ENCODE measurements around the gene MSH5. TPM values are rescaled to one million over a fixed set of nuclear protein-coding genes. Genes with fewer than 3 reads are reported as not detected.

The MSH5 gene
- total and polyA plus RNA-seq, 2 of the 13 experiments (the other 11 are each of a cell fraction or from before 2014, with no cell fraction given), result 10.2 to 38.7 TPM

DNA sequence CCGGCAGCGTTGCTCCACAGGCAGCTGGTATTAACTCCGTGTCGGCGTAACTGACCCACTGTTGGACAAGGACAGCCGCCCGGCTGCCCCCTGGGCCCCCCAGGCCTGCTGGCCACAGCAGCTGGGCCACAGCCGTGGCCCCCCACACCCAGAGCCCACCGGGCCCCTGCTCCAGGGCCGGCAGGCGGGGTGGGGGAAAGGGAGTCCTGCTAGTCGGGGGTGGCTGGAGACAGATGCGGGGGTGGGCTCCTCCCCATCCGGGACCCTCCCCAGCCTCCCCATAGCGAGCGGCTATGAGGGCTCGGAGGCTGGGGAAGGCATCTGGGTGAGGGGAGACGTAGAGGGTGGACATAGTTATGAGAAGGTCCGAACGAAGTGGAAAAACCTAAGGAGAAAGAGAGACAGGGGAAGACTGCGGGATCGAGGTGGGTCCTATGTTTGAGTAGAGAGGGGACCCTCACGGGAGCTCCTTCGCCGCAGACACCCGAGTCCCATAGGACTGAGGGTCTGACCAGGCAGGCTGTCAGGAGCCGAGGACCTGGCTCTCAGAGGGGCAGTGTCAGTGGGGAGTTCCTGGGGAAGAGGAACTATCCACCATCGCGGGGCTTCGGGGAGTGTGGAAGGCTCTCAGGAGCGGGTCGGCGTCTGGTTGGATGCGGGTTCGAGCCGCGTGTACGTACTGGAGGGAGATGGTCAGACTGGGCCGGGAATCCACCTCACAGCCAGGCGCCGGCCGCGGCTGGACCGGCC, 55.2 kb downstream of the MSH5 start (continued):
- 0 out of 2 replicates have a peak, but pooled peaks have one; percentile 21 for TF ChIP-seq ZFP41 (CRISPR knock-in tag; IDR thresholded peaks at IDR 0.05; ENCODE audit: borderline replicate concordance)
- TF ChIP-seq ZNF547 (CRISPR knock-in tag; IDR thresholded peaks at IDR 0.05), result 0 out of 2 replicates have a peak, but pooled peaks have one; percentile 45
- TF ChIP-seq MTF2 (CRISPR knock-in tag; IDR thresholded peaks at IDR 0.05; ENCODE audit: borderline replicate concordance), result no peak
- TF ChIP-seq, protein P1, sequence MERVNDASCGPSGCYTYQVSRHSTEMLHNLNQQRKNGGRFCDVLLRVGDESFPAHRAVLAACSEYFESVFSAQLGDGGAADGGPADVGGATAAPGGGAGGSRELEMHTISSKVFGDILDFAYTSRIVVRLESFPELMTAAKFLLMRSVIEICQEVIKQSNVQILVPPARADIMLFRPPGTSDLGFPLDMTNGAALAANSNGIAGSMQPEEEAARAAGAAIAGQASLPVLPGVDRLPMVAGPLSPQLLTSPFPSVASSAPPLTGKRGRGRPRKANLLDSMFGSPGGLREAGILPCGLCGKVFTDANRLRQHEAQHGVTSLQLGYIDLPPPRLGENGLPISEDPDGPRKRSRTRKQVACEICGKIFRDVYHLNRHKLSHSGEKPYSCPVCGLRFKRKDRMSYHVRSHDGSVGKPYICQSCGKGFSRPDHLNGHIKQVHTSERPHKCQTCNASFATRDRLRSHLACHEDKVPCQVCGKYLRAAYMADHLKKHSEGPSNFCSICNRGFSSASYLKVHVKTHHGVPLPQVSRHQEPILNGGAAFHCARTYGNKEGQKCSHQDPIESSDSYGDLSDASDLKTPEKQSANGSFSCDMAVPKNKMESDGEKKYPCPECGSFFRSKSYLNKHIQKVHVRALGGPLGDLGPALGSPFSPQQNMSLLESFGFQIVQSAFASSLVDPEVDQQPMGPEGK (CRISPR knock-in tag; IDR thresholded peaks at IDR 0.05), result peak; percentile 93
- no peak for TF ChIP-seq ZNF776 (CRISPR knock-in tag; IDR thresholded peaks at IDR 0.05)
- 0 out of 2 replicates have a peak, but pooled peaks have one; percentile 41 for TF ChIP-seq KMT2B (CRISPR knock-in tag; IDR thresholded peaks at IDR 0.05)
- TF ChIP-seq ZNF790 (CRISPR knock-in tag; IDR thresholded peaks at IDR 0.05; ENCODE audit: borderline replicate concordance), result peak; percentile 22; the same call in 1 of the 2 replicates
- 0 out of 2 replicates have a peak, but pooled peaks have one; percentile 23 for TF ChIP-seq TSC22D2 (CRISPR knock-in tag; IDR thresholded peaks at IDR 0.05; ENCODE audit: borderline replicate concordance)
- no peak for TF ChIP-seq ZNF562 (CRISPR knock-in tag; IDR thresholded peaks at IDR 0.05; ENCODE audit: borderline replicate concordance)
- TF ChIP-seq MAFG (CRISPR knock-in tag; IDR thresholded peaks at IDR 0.05), result no peak
- 0 out of 2 replicates have a peak, but pooled peaks have one; percentile 20 for TF ChIP-seq ZNF619 (CRISPR knock-in tag; IDR thresholded peaks at IDR 0.05)
- TF ChIP-seq, protein P2, sequence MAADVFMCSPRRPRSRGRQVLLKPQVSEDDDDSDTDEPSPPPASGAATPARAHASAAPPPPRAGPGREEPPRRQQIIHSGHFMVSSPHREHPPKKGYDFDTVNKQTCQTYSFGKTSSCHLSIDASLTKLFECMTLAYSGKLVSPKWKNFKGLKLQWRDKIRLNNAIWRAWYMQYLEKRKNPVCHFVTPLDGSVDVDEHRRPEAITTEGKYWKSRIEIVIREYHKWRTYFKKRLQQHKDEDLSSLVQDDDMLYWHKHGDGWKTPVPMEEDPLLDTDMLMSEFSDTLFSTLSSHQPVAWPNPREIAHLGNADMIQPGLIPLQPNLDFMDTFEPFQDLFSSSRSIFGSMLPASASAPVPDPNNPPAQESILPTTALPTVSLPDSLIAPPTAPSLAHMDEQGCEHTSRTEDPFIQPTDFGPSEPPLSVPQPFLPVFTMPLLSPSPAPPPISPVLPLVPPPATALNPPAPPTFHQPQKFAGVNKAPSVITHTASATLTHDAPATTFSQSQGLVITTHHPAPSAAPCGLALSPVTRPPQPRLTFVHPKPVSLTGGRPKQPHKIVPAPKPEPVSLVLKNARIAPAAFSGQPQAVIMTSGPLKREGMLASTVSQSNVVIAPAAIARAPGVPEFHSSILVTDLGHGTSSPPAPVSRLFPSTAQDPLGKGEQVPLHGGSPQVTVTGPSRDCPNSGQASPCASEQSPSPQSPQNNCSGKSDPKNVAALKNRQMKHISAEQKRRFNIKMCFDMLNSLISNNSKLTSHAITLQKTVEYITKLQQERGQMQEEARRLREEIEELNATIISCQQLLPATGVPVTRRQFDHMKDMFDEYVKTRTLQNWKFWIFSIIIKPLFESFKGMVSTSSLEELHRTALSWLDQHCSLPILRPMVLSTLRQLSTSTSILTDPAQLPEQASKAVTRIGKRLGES (CRISPR knock-in tag; IDR thresholded peaks at IDR 0.05; ENCODE audit: borderline replicate concordance), result no peak
- no peak for TF ChIP-seq NR2C2 (CRISPR knock-in tag; IDR thresholded peaks at IDR 0.05; ENCODE audit: borderline replicate concordance)
- no peak for TF ChIP-seq REXO4 (CRISPR knock-in tag; IDR thresholded peaks at IDR 0.05; ENCODE audit: borderline replicate concordance)
- TF ChIP-seq, protein P3, sequence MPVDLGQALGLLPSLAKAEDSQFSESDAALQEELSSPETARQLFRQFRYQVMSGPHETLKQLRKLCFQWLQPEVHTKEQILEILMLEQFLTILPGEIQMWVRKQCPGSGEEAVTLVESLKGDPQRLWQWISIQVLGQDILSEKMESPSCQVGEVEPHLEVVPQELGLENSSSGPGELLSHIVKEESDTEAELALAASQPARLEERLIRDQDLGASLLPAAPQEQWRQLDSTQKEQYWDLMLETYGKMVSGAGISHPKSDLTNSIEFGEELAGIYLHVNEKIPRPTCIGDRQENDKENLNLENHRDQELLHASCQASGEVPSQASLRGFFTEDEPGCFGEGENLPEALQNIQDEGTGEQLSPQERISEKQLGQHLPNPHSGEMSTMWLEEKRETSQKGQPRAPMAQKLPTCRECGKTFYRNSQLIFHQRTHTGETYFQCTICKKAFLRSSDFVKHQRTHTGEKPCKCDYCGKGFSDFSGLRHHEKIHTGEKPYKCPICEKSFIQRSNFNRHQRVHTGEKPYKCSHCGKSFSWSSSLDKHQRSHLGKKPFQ (CRISPR knock-in tag; IDR thresholded peaks at IDR 0.05; ENCODE audit: insufficient replicate concordance), result peak; percentile 9
- no peak; the same call in 1 of the 2 replicates for TF ChIP-seq BCL6 (CRISPR knock-in tag; IDR thresholded peaks at IDR 0.05)
- no peak for TF ChIP-seq NCOA1 (CRISPR knock-in tag; IDR thresholded peaks at IDR 0.05)
- TF ChIP-seq JUNB (CRISPR knock-in tag; IDR thresholded peaks at IDR 0.05; ENCODE audit: borderline replicate concordance), result no peak
- TF ChIP-seq ZFP36L1 (CRISPR knock-in tag; IDR thresholded peaks at IDR 0.05), result 0 out of 2 replicates have a peak, but pooled peaks have one; percentile 44
- no peak for TF ChIP-seq ZFYVE20 (CRISPR knock-in tag; IDR thresholded peaks at IDR 0.05; ENCODE audit: borderline replicate concordance, low read depth)
- TF ChIP-seq FOSL2 (CRISPR knock-in tag; IDR thresholded peaks at IDR 0.05), result no peak
- TF ChIP-seq ISL2 (CRISPR knock-in tag; IDR thresholded peaks at IDR 0.05), result no peak
- TF ChIP-seq ZNF124 (CRISPR knock-in tag; IDR thresholded peaks at IDR 0.05), result no peak
- TF ChIP-seq HDAC2 (CRISPR knock-in tag; IDR thresholded peaks at IDR 0.05), result no peak; the same call in 1 of the 2 replicates

All from HepG2 (cell line).